ENCODE results near the gene TMPRSS13. TPM values are rescaled to one million over a fixed set of nuclear protein-coding genes. Genes with fewer than 3 reads are reported as not detected.

The TMPRSS13 gene
- total and polyA plus RNA-seq, 2 of the 13 experiments (the other 11 are each of a cell fraction or from before 2014, with no cell fraction given) = not detected

DNA sequence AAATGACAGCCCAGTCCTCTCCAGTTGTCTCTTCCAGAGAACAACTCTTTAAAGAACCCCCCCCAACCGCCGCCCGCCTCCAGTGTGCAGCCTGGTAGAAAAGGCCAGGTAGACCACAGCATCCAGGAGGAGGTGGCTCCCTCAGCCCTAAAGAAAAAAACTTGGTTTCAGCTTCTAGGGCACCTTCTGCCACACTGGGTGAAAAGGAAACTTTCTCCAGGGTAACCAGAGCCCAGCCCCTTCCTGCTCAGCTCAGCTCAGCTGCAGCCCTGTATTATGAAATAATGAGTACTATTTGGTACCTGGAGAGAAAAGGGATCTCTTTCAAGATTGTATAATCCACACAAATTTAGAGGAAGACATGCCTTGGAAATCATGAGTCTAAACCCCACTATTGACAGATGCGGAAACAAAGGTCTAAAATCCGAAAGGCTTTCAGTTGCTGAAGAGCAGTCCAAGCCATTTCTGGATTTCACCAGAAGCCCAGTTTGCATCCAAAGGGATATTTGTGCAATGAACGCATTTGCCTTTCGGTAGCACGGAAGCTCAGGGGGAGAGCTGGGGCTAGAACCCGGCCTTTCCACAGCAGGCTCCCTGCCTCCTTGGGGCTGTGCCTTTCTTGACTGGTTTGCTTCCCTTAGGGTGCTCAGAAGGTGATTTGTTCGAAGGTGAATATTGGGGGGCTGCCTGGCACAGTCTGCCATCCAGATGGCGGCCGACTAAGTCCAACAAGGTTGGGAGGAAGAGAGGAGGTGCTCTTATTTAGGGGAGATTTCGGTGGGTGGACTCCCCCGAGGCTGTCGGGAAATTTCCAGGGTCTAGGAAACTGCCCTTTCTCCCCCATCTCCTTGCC is 56.0 kb downstream of the TMPRSS13 start:
- DNase-seq (ENCODE audit: low spot score) (no peak), FAIRE-seq (no peak), ATAC-seq (no peak)
- ChIA-PET POLR2A (no interaction called here), CTCF (ENCODE audit: low intra/inter-chr PET ratio, low total read pairs) (no interaction called here)
- peaks cover 9 to 97% of the 10 kb centered on the region in 2 experiments for H3K27me3 ChIP-seq (ENCODE audit: control insufficient read depth in 1 of 2, insufficient read depth in 2 of 2, low read length in 2 of 2)
- no peaks in the 10 kb centered on the region for H3K9me3 ChIP-seq (ENCODE audit: low read length)
- H3K9ac ChIP-seq (ENCODE audit: insufficient read depth, low read depth, low read length) = no peak overlapping the region
- 26% methylated on average over 14 of the region's 15 CpGs for WGBS (ENCODE audit: low lambda C conversion rate)
- no TSS peak for BruUV-seq (replicated peaks)
- intact Hi-C loops (cut with micrococcal nuclease; ENCODE audit: unreplicated experiment) = no loop called here
- H2AFZ ChIP-seq (ENCODE audit: low read length) = no peak overlapping the region
- no peaks in the 10 kb centered on the region for H3K4me1 ChIP-seq (ENCODE audit: insufficient read depth, low read length)
- no peaks in the 10 kb centered on the region for H4K20me1 ChIP-seq (ENCODE audit: insufficient read depth, low read length)
- H3K4me3 ChIP-seq (replicated peaks in 1 of 3; ENCODE audit: insufficient read depth in 1 of 3, low read depth in 2 of 3, low read length in 3 of 3) = no peak overlapping the region
- no peak overlapping the region for H3K27ac ChIP-seq (ENCODE audit: extremely low read length, insufficient read depth, low read length)
- H3K4me2 ChIP-seq (ENCODE audit: low read depth, low read length) = no peak overlapping the region
- no peaks in the 10 kb centered on the region for H3K79me2 ChIP-seq (ENCODE audit: insufficient read depth, low read length)
- no peaks in the 10 kb centered on the region for H3K36me3 ChIP-seq (replicated peaks in 1 of 2; ENCODE audit: control insufficient read depth in 1 of 2, insufficient read depth in 2 of 2, low read length in 2 of 2)
- in situ Hi-C loops (cut with HindIII; ENCODE audit: extremely low pct_ligation_motif_present, low pct_unique_long_range_greater_than_20kb) = no loop called here
- TF ChIP-seq BORCS8-MEF2B (CRISPR knock-in tag; IDR thresholded peaks at IDR 0.05) = no peak
- TF ChIP-seq, protein P1, sequence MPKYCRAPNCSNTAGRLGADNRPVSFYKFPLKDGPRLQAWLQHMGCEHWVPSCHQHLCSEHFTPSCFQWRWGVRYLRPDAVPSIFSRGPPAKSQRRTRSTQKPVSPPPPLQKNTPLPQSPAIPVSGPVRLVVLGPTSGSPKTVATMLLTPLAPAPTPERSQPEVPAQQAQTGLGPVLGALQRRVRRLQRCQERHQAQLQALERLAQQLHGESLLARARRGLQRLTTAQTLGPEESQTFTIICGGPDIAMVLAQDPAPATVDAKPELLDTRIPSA (CRISPR knock-in tag; IDR thresholded peaks at IDR 0.05; ENCODE audit: borderline replicate concordance) = no peak
- TF ChIP-seq, protein P2, sequence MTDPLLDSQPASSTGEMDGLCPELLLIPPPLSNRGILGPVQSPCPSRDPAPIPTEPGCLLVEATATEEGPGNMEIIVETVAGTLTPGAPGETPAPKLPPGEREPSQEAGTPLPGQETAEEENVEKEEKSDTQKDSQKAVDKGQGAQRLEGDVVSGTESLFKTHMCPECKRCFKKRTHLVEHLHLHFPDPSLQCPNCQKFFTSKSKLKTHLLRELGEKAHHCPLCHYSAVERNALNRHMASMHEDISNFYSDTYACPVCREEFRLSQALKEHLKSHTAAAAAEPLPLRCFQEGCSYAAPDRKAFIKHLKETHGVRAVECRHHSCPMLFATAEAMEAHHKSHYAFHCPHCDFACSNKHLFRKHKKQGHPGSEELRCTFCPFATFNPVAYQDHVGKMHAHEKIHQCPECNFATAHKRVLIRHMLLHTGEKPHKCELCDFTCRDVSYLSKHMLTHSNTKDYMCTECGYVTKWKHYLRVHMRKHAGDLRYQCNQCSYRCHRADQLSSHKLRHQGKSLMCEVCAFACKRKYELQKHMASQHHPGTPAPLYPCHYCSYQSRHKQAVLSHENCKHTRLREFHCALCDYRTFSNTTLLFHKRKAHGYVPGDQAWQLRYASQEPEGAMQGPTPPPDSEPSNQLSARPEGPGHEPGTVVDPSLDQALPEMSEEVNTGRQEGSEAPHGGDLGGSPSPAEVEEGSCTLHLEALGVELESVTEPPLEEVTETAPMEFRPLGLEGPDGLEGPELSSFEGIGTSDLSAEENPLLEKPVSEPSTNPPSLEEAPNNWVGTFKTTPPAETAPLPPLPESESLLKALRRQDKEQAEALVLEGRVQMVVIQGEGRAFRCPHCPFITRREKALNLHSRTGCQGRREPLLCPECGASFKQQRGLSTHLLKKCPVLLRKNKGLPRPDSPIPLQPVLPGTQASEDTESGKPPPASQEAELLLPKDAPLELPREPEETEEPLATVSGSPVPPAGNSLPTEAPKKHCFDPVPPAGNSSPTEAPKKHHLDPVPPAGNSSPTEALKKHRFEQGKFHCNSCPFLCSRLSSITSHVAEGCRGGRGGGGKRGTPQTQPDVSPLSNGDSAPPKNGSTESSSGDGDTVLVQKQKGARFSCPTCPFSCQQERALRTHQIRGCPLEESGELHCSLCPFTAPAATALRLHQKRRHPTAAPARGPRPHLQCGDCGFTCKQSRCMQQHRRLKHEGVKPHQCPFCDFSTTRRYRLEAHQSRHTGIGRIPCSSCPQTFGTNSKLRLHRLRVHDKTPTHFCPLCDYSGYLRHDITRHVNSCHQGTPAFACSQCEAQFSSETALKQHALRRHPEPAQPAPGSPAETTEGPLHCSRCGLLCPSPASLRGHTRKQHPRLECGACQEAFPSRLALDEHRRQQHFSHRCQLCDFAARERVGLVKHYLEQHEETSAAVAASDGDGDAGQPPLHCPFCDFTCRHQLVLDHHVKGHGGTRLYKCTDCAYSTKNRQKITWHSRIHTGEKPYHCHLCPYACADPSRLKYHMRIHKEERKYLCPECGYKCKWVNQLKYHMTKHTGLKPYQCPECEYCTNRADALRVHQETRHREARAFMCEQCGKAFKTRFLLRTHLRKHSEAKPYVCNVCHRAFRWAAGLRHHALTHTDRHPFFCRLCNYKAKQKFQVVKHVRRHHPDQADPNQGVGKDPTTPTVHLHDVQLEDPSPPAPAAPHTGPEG (CRISPR knock-in tag; IDR thresholded peaks at IDR 0.05) = no peak
- TF ChIP-seq, protein P3, sequence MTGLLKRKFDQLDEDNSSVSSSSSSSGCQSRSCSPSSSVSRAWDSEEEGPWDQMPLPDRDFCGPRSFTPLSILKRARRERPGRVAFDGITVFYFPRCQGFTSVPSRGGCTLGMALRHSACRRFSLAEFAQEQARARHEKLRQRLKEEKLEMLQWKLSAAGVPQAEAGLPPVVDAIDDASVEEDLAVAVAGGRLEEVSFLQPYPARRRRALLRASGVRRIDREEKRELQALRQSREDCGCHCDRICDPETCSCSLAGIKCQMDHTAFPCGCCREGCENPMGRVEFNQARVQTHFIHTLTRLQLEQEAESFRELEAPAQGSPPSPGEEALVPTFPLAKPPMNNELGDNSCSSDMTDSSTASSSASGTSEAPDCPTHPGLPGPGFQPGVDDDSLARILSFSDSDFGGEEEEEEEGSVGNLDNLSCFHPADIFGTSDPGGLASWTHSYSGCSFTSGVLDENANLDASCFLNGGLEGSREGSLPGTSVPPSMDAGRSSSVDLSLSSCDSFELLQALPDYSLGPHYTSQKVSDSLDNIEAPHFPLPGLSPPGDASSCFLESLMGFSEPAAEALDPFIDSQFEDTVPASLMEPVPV (CRISPR knock-in tag; IDR thresholded peaks at IDR 0.05) = no peak
- no peak for TF ChIP-seq CREB1 (IDR thresholded peaks at IDR 0.05)
- no peak for TF ChIP-seq CREB1 (CRISPR knock-in tag; IDR thresholded peaks at IDR 0.05)
- no peak for TF ChIP-seq CENPT (CRISPR knock-in tag; IDR thresholded peaks at IDR 0.05; ENCODE audit: low read depth)
- no peak for TF ChIP-seq DR1 (CRISPR knock-in tag; IDR thresholded peaks at IDR 0.05)
- no peak for TF ChIP-seq ZNF20 (CRISPR knock-in tag; IDR thresholded peaks at IDR 0.05)
- TF ChIP-seq, protein P4, sequence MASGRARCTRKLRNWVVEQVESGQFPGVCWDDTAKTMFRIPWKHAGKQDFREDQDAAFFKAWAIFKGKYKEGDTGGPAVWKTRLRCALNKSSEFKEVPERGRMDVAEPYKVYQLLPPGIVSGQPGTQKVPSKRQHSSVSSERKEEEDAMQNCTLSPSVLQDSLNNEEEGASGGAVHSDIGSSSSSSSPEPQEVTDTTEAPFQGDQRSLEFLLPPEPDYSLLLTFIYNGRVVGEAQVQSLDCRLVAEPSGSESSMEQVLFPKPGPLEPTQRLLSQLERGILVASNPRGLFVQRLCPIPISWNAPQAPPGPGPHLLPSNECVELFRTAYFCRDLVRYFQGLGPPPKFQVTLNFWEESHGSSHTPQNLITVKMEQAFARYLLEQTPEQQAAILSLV (CRISPR knock-in tag; IDR thresholded peaks at IDR 0.05; ENCODE audit: borderline replicate concordance) = no peak
- no peak for TF ChIP-seq ZNF33A (CRISPR knock-in tag; IDR thresholded peaks at IDR 0.05; ENCODE audit: borderline replicate concordance)
- TF ChIP-seq MAFG (CRISPR knock-in tag; IDR thresholded peaks at IDR 0.05) = no peak
- TF ChIP-seq SP1 (IDR thresholded peaks at IDR 0.05) = no peak
- TF ChIP-seq SP1 (CRISPR knock-in tag; IDR thresholded peaks at IDR 0.05) = no peak

All from HepG2 (cell line).